ELR (cell line): ENCODE results near the gene SSBP3.
"Not testable (repeated sequence)": the region's sequence is repeated elsewhere in the genome, so short reads cannot be mapped to it uniquely, and the experiment has no call there.

Source experiments
- DNase-seq: peaks from one replicate; pipeline ENCODE4 v3.0.0-alpha.2; 2015; ENCODE audit warnings: low read depth

The SSBP3 gene

GRCh38 chr1:54221113-54221834, 184.9 kb downstream of the SSBP3 start:
- DNase-seq: no peak

GRCh38 chr1:54220004-54220811, 186.0 kb downstream of the SSBP3 start:
- DNase-seq: no peak

- no peak for DNase-seq
Observed at GRCh38 chr1:54219688-54220003, 186.5 kb downstream of the SSBP3 start.

- DNase-seq: no peak
Observed at GRCh38 chr1:54218883-54219687, 187.1 kb downstream of the SSBP3 start.

GRCh38 chr1:54215523-54215922, 190.7 kb downstream of the SSBP3 start:
- no peak for DNase-seq

GRCh38 chr1:54212872-54213271, 193.3 kb downstream of the SSBP3 start:
- DNase-seq: no peak

- DNase-seq: not testable (repeated sequence)
Observed at GRCh38 chr1:54207896-54208295, 198.3 kb downstream of the SSBP3 start.

GRCh38 chr1:54207287-54207686, 198.9 kb downstream of the SSBP3 start:
- no peak for DNase-seq

- DNase-seq: no peak
Observed at GRCh38 chr1:54204199-54204598, 202.0 kb downstream of the SSBP3 start.

- DNase-seq: peak; percentile 22
Observed at GRCh38 chr1:54200519-54200997, 205.6 kb downstream of the SSBP3 start.

- peak; percentile 99 for DNase-seq
Observed at GRCh38 chr1:54199765-54200518, 206.3 kb downstream of the SSBP3 start, which contains the start of the genes CYB5RL and MRPL37. Gene CYB5RL (minus strand): TSS chr1:54200030. CDS start chr1:54195616, 4,414 bp downstream. Gene MRPL37 (plus strand): TSS chr1:54200167. CDS start chr1:54200244, 77 bp downstream.

- peak; percentile 26 for DNase-seq
Observed at GRCh38 chr1:54199151-54199764, 206.9 kb downstream of the SSBP3 start.

- no peak for DNase-seq
Observed at GRCh38 chr1:54193453-54193852, 212.7 kb downstream of the SSBP3 start.

GRCh38 chr1:54191525-54191924, 214.7 kb downstream of the SSBP3 start:
- no peak for DNase-seq

GRCh38 chr1:54190526-54190925, 215.7 kb downstream of the SSBP3 start:
- DNase-seq: no peak

GRCh38 chr1:54188291-54188690, 217.9 kb downstream of the SSBP3 start:
- peak; percentile 17 for DNase-seq

GRCh38 chr1:54186056-54186455, 220.1 kb downstream of the SSBP3 start:
- no peak for DNase-seq

GRCh38 chr1:54180701-54181360, 225.4 kb downstream of the SSBP3 start:
- DNase-seq: no peak

- DNase-seq: no peak
Observed at GRCh38 chr1:54178296-54179070, 227.7 kb downstream of the SSBP3 start.

- no peak for DNase-seq
Observed at GRCh38 chr1:54177726-54178125, 228.5 kb downstream of the SSBP3 start.
